H9 (cell line): Measurements from ENCODE around the gene SSH3. TPM values are rescaled to one million over a fixed set of nuclear protein-coding genes. Genes with fewer than 3 reads are reported as not detected.

Experiments
- DNase-seq: peaks from one replicate; pipeline ENCODE4 v3.0.0-alpha.2; 2017
- H2AFZ ChIP-seq: one replicate; pipeline ENCODE4 v1.6.1; 2013; ENCODE audit warnings: mild to moderate bottlenecking, low read length, control low read depth, moderate library complexity
- H2AK5ac ChIP-seq: 2 replicates; pipeline ENCODE4 v1.6.1; 2013; ENCODE audit warnings: low read length, control low read depth, mixed read lengths; ENCODE audit not compliant: insufficient read length
- H2BK120ac ChIP-seq: one replicate; pipeline ENCODE4 v1.6.1; 2013; ENCODE audit warnings: low read depth, mild to moderate bottlenecking, low read length, control low read depth, inconsistent platforms; ENCODE audit not compliant: poor library complexity, severe bottlenecking
- H2BK12ac ChIP-seq: 2 replicates; pipeline ENCODE4 v1.6.1; 2013; ENCODE audit warnings: low read length, control low read depth, mixed read lengths, low read depth; ENCODE audit not compliant: insufficient read length
- H2BK15ac ChIP-seq: 2 replicates; pipeline ENCODE4 v1.6.1; 2013; ENCODE audit warnings: low read depth, low read length, control low read depth
- H2BK20ac ChIP-seq: one replicate; pipeline ENCODE4 v1.6.1; 2013; ENCODE audit warnings: low read depth, mild to moderate bottlenecking, low read length, control low read depth, inconsistent platforms; ENCODE audit not compliant: poor library complexity, severe bottlenecking
- H2BK5ac ChIP-seq: 2 replicates; pipeline ENCODE4 v1.6.1; 2013; ENCODE audit warnings: low read length, control low read depth, mixed read lengths; ENCODE audit not compliant: insufficient read length
- H3K14ac ChIP-seq: 2 replicates; pipeline ENCODE4 v1.6.1; 2013; ENCODE audit warnings: low read length, control low read depth; ENCODE audit not compliant: insufficient read depth
- H3K18ac ChIP-seq: 2 replicates; pipeline ENCODE4 v1.6.1; 2013; ENCODE audit warnings: low read depth, mild to moderate bottlenecking, mixed read lengths, low read length, control low read depth; ENCODE audit not compliant: insufficient read length
- H3K23ac ChIP-seq: 2 replicates; pipeline ENCODE4 v1.6.1; 2013; ENCODE audit warnings: low read length, control low read depth, mixed read lengths, low read depth; ENCODE audit not compliant: insufficient read length
- H3K23me2 ChIP-seq: 2 replicates; pipeline ENCODE4 v1.6.1; 2013; ENCODE audit warnings: low read depth, mild to moderate bottlenecking, mixed read lengths, low read length, control low read depth; ENCODE audit not compliant: insufficient read length, poor library complexity, severe bottlenecking
- H3K27ac ChIP-seq: 2 replicates; pipeline ENCODE4 v1.5.1; 2013; ENCODE audit warnings: low read length, control low read depth, mixed read lengths, low read depth; ENCODE audit not compliant: insufficient read length
- H3K27me3 ChIP-seq: 2 replicates; pipeline ENCODE4 v1.6.1; 2013; ENCODE audit warnings: low read length, control low read depth, inconsistent platforms; ENCODE audit not compliant: insufficient read depth
- H3K4ac ChIP-seq: 2 replicates; pipeline ENCODE4 v1.6.1; 2013; ENCODE audit warnings: low read depth, mild to moderate bottlenecking, control low read depth, inconsistent platforms, low read length, moderate library complexity
- H3K4me1 ChIP-seq: 2 replicates; pipeline ENCODE4 v1.6.1; 2013; ENCODE audit warnings: low read length, control low read depth, inconsistent platforms; ENCODE audit not compliant: insufficient read depth
- H3K4me2 ChIP-seq: 2 replicates; pipeline ENCODE4 v1.6.1; 2013; ENCODE audit warnings: low read length, control low read depth, mixed read lengths; ENCODE audit not compliant: insufficient read length, insufficient read depth
- H3K56ac ChIP-seq: 2 replicates; pipeline ENCODE4 v1.6.1; 2013; ENCODE audit warnings: low read depth, mild to moderate bottlenecking, mixed read lengths, low read length, control low read depth; ENCODE audit not compliant: insufficient read length
- H3K79me1 ChIP-seq: 2 replicates; pipeline ENCODE4 v1.6.1; 2013; ENCODE audit warnings: low read depth, mild to moderate bottlenecking, moderate library complexity, low read length, control low read depth, inconsistent platforms; ENCODE audit not compliant: insufficient read depth, poor library complexity, severe bottlenecking
- H3K79me2 ChIP-seq: 2 replicates; pipeline ENCODE4 v1.6.1; 2013; ENCODE audit warnings: low read length, control low read depth, inconsistent platforms; ENCODE audit not compliant: insufficient read depth
- H3K9ac ChIP-seq: 2 replicates; pipeline ENCODE4 v1.6.1; 2013; ENCODE audit warnings: low read length, control low read depth, mixed read lengths; ENCODE audit not compliant: insufficient read length; ENCODE audit errors: extremely low read depth
- H3K9me3 ChIP-seq: one replicate; pipeline ENCODE4 v1.6.1; 2013; ENCODE audit warnings: low read depth, low read length, inconsistent platforms; ENCODE audit not compliant: control insufficient read depth
- H3T11ph ChIP-seq: one replicate; pipeline ENCODE4 v1.6.1; 2013; ENCODE audit warnings: mild to moderate bottlenecking, low read length, control low read depth, inconsistent platforms
- H4K20me1 ChIP-seq: one replicate; pipeline ENCODE4 v1.6.1; 2013; ENCODE audit not compliant: control insufficient read depth, insufficient read length, insufficient read depth
- H4K5ac ChIP-seq: 2 replicates; pipeline ENCODE4 v1.6.1; 2013; ENCODE audit warnings: low read depth, mild to moderate bottlenecking, mixed read lengths, low read length, control low read depth; ENCODE audit not compliant: insufficient read length
- H4K8ac ChIP-seq: replicated peaks from 2 replicates; pipeline ENCODE4 v1.6.1; 2013; ENCODE audit warnings: low read length, control low read depth, mixed read lengths, low read depth; ENCODE audit not compliant: insufficient read length
- H4K91ac ChIP-seq: 2 replicates; pipeline ENCODE4 v1.6.1; 2013; ENCODE audit warnings: low read depth, mild to moderate bottlenecking, moderate library complexity, mixed read lengths, low read length, control low read depth; ENCODE audit not compliant: insufficient read length
- H3K27ac Mint-ChIP-seq, 3 experiments: 2 replicates in 2 of 3; 3 replicates in 1 of 3; pipeline ENCODE4 v1.8.0; 2020 to 2021; ENCODE audit warnings: mixed read lengths in 3 of 3, mild to moderate bottlenecking in 1 of 3, moderate library complexity in 1 of 3
- H3K27me3 Mint-ChIP-seq: 2 replicates; pipeline ENCODE4 v1.8.0; 2021; ENCODE audit warnings: low read depth, mild to moderate bottlenecking, moderate library complexity, mixed read lengths
- H3K36me3 Mint-ChIP-seq, 3 experiments: 2 replicates in 2 of 3; 3 replicates in 1 of 3; pipeline ENCODE4 v1.8.0; 2020 to 2021; ENCODE audit warnings: low read depth in 3 of 3, mixed read lengths in 3 of 3; ENCODE audit not compliant: insufficient read depth in 1 of 3
- H3K4me1 Mint-ChIP-seq, 2 experiments: 2 replicates each; pipeline ENCODE4 v1.8.0; 2020; ENCODE audit warnings: mixed read lengths in 2 of 2
- H3K4me3 Mint-ChIP-seq, 2 experiments: 2 replicates in 1 of 2; 3 replicates in 1 of 2; pipeline ENCODE4 v1.8.0; 2020 to 2021; ENCODE audit warnings: mild to moderate bottlenecking in 2 of 2, mixed read lengths in 2 of 2, moderate library complexity in 1 of 2
- H3K9me3 Mint-ChIP-seq, 2 experiments: 2 replicates in 1 of 2; 3 replicates in 1 of 2; pipeline ENCODE4 v1.8.0; 2020; ENCODE audit warnings: mild to moderate bottlenecking in 2 of 2, mixed read lengths in 2 of 2, moderate library complexity in 1 of 2
- CTCF ChIP-seq: fragments of 200-600 bp; sonication (generic); conservative IDR thresholded peaks from 3 replicates; pipeline ENCODE4 v1.8.0; 2021; ENCODE audit warnings: antibody characterized with exemption, mild to moderate bottlenecking
- WGBS: extraction: QIAGEN DNeasy Blood & Tissue Kit; methylation state at CpG from one replicate; pipeline ENCODE4 v1.1.7; 2013; ENCODE audit warnings: missing lambda C conversion rate, low lambda C conversion rate, mixed read lengths; ENCODE audit not compliant: insufficient read length; ENCODE audit errors: extremely low coverage; 5-methylcytosine and 5-hydroxymethylcytosine counted together
- total RNA-seq: library from RNA; stranded (reverse); gene quantifications from 2 replicates; pipeline ENCODE4 v1.2.1, GENCODE V29; 2021

SSH3 gene
- total RNA-seq, 1 experiment from 2014 or later = 42.2 TPM

DNA sequence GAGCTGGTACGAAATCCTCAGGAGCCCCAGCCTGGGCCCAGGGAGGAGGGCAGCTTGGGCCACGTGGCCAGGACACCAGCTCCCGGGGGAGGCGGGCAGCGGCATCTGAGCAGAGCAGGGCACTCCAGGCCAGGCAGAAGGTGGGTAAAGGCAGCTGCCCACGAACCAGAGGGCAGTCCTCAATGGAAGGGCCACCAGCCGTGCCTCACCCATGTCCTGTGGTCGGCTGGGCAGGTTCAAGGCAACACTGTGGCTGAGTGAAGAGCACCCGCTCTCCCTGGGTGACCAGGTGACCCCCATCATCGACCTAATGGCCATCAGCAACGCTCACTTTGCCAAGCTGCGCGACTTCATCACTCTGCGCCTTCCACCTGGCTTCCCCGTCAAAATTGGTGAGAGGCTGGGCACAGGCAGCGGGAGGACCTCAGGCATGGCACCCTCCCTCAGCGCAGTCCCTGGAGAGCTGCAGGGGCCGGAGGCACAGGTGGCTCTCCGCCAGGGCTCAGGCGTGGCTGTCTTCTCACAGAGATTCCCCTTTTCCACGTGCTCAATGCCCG lies 2.5 kb upstream of the SSH3 start:
- H3K27ac Mint-ChIP-seq = no peak overlapping the region
- no peak overlapping the region for H3K14ac ChIP-seq

More for the DNA sequence above, 2.5 kb upstream of the SSH3 start:
- no peak overlapping the region for H3T11ph ChIP-seq
- H3K4me1 Mint-ChIP-seq = peaks cover 11 to 16% of the 10 kb centered on the region in 2 experiments
- peaks cover 13 to 44% (median 27%) of the 10 kb centered on the region in 3 experiments for H3K36me3 Mint-ChIP-seq
- peaks cover 10 to 11% of the 10 kb centered on the region in 2 experiments; a peak in 4 of 5 replicates for H3K9me3 Mint-ChIP-seq
- peaks cover 16% of the 10 kb centered on the region for H3K23me2 ChIP-seq
- H2BK120ac ChIP-seq = no peak overlapping the region
- H3K27me3 Mint-ChIP-seq = peaks cover 6% of the 10 kb centered on the region
- H4K91ac ChIP-seq = no peak overlapping the region
- no peak for TF ChIP-seq CTCF
- H3K9ac ChIP-seq = no peak overlapping the region
- no peak overlapping the region for H2AFZ ChIP-seq
- no peak overlapping the region for H2AK5ac ChIP-seq
- H3K18ac ChIP-seq = no peak overlapping the region
- H3K79me1 ChIP-seq = no peaks in the 10 kb centered on the region
- no peak overlapping the region for H2BK20ac ChIP-seq
- H2BK5ac ChIP-seq = no peak overlapping the region
- H4K20me1 ChIP-seq = no peaks in the 10 kb centered on the region
- H3K56ac ChIP-seq = no peak overlapping the region
- no peak for DNase-seq
- H4K5ac ChIP-seq = no peak overlapping the region
- H4K8ac ChIP-seq = no peak overlapping the region
- H3K4me3 Mint-ChIP-seq = no peak overlapping the region
- no peaks in the 10 kb centered on the region for H3K9me3 ChIP-seq
- no peak overlapping the region for H2BK15ac ChIP-seq
- no peak overlapping the region for H3K27ac ChIP-seq
- H3K27me3 ChIP-seq = no peaks in the 10 kb centered on the region
- H3K79me2 ChIP-seq = no peaks in the 10 kb centered on the region
- no peak overlapping the region for H3K4ac ChIP-seq
- no peak overlapping the region for H3K23ac ChIP-seq
- no CpG with 5 or more reads among the region's 22 CpGs for WGBS
- no peak overlapping the region for H3K4me2 ChIP-seq
- H2BK12ac ChIP-seq = no peak overlapping the region
- no peaks in the 10 kb centered on the region for H3K4me1 ChIP-seq
